ENCODE results near the gene P2RX7.
"Not testable (repeated sequence)": the region's sequence is repeated elsewhere in the genome, so short reads cannot be mapped to it uniquely, and the experiment has no call there.

Gene P2RX7

GRCh38 chr12:121228919-121229665 is 96.4 kb downstream of the P2RX7 start:
- no peak for TF ChIP-seq EZH2phosphoT487 (IDR thresholded peaks at IDR 0.05; ENCODE audit: low read length)
- TF ChIP-seq CTCF (IDR thresholded peaks at IDR 0.05; ENCODE audit: low read length), result no peak
- no peak for TF ChIP-seq EZH2 (optimal IDR thresholded peaks at IDR 0.05; ENCODE audit: low read depth, low read length)
- Histone ChIP-seq H3K4me1 (ENCODE audit: low read length) (0 out of 2 replicates have a peak, but pooled peaks cover 4% of the 10 kb centered on the region), H3K36me3 (replicated peaks; ENCODE audit: insufficient read depth, low read length) (no peaks in the 10 kb centered on the region), H4K20me1 (ENCODE audit: insufficient read depth, low read length) (no peaks in the 10 kb centered on the region), H3K9ac (ENCODE audit: low read length) (no peak overlapping the region), H2AFZ (ENCODE audit: low read length) (no peak overlapping the region), H3K9me3 (replicated peaks; ENCODE audit: insufficient read depth, low read length) (no peaks in the 10 kb centered on the region), H3K4me2 (ENCODE audit: low read depth, low read length) (no peak overlapping the region), H3K27me3 (replicated peaks; ENCODE audit: insufficient read depth, low read length) (no peaks in the 10 kb centered on the region), H3K27ac (ENCODE audit: low read length) (no peak overlapping the region), H3K9me2 (replicated peaks; ENCODE audit: insufficient read depth, low read length) (no peaks in the 10 kb centered on the region), H3K79me2 (ENCODE audit: low read length) (no peaks in the 10 kb centered on the region), H3K4me3 (ENCODE audit: low read length) (no peak overlapping the region), H3F3A (ENCODE audit: insufficient read depth, low read length) (peaks cover 3% of the 10 kb centered on the region; the same call in 1 of the 2 replicates)
- no peak for DNase-seq

GRCh38 chr12:121229826-121230537 is 97.3 kb downstream of the P2RX7 start:
- not testable (repeated sequence) for H2AFZ ChIP-seq (ENCODE audit: low read length); H3K4me2 ChIP-seq (ENCODE audit: low read depth, low read length); H3K9me3 ChIP-seq (replicated peaks; ENCODE audit: insufficient read depth, low read length); DNase-seq; H3K9me2 ChIP-seq (replicated peaks; ENCODE audit: insufficient read depth, low read length); H4K20me1 ChIP-seq (ENCODE audit: insufficient read depth, low read length); H3K27me3 ChIP-seq (replicated peaks; ENCODE audit: insufficient read depth, low read length); H3K4me3 ChIP-seq (ENCODE audit: low read length); H3K27ac ChIP-seq (ENCODE audit: low read length); H3K4me1 ChIP-seq (ENCODE audit: low read length); H3K9ac ChIP-seq (ENCODE audit: low read length); H3F3A ChIP-seq (ENCODE audit: insufficient read depth, low read length); H3K36me3 ChIP-seq (replicated peaks; ENCODE audit: insufficient read depth, low read length); H3K79me2 ChIP-seq (ENCODE audit: low read length)
- TF ChIP-seq CTCF (IDR thresholded peaks at IDR 0.05; ENCODE audit: low read length), result peak; percentile 51

- H3K4me3 ChIP-seq (ENCODE audit: low read length), result no peak overlapping the region
- no peaks in the 10 kb centered on the region for H3K9me3 ChIP-seq (replicated peaks; ENCODE audit: insufficient read depth, low read length)
- no peaks in the 10 kb centered on the region for H4K20me1 ChIP-seq (ENCODE audit: insufficient read depth, low read length)
- H3K9me2 ChIP-seq (replicated peaks; ENCODE audit: insufficient read depth, low read length), result no peaks in the 10 kb centered on the region
- H3F3A ChIP-seq (ENCODE audit: insufficient read depth, low read length), result peaks cover 3% of the 10 kb centered on the region; the same call in 1 of the 2 replicates
- no peak overlapping the region for H3K9ac ChIP-seq (ENCODE audit: low read length)
- H3K4me2 ChIP-seq (ENCODE audit: low read depth, low read length), result no peak overlapping the region
- no peak overlapping the region for H2AFZ ChIP-seq (ENCODE audit: low read length)
- TF ChIP-seq EZH2 (optimal IDR thresholded peaks at IDR 0.05; ENCODE audit: low read depth, low read length), result no peak
- H3K79me2 ChIP-seq (ENCODE audit: low read length), result no peaks in the 10 kb centered on the region
- H3K4me1 ChIP-seq (ENCODE audit: low read length), result 0 out of 2 replicates have a peak, but pooled peaks cover 4% of the 10 kb centered on the region
- DNase-seq, result no peak
- H3K27me3 ChIP-seq (replicated peaks; ENCODE audit: insufficient read depth, low read length), result no peaks in the 10 kb centered on the region
- H3K36me3 ChIP-seq (replicated peaks; ENCODE audit: insufficient read depth, low read length), result no peaks in the 10 kb centered on the region
- H3K27ac ChIP-seq (ENCODE audit: low read length), result no peak overlapping the region
These were observed 97.8 kb downstream of the P2RX7 start for GRCh38 chr12:121230538-121230907.

GRCh38 chr12:121232163-121232562 is 99.5 kb downstream of the P2RX7 start:
- Histone ChIP-seq H3K9me2 (replicated peaks; ENCODE audit: insufficient read depth, low read length) (no peaks in the 10 kb centered on the region), H3K4me3 (ENCODE audit: low read length) (no peak overlapping the region), H2AFZ (ENCODE audit: low read length) (no peak overlapping the region), H3K36me3 (replicated peaks; ENCODE audit: insufficient read depth, low read length) (no peaks in the 10 kb centered on the region), H3K27me3 (replicated peaks; ENCODE audit: insufficient read depth, low read length) (no peaks in the 10 kb centered on the region), H4K20me1 (ENCODE audit: insufficient read depth, low read length) (no peaks in the 10 kb centered on the region), H3K4me1 (ENCODE audit: low read length) (no peaks in the 10 kb centered on the region), H3K4me2 (ENCODE audit: low read depth, low read length) (no peak overlapping the region), H3K79me2 (ENCODE audit: low read length) (no peaks in the 10 kb centered on the region), H3K9ac (ENCODE audit: low read length) (no peak overlapping the region), H3K9me3 (replicated peaks; ENCODE audit: insufficient read depth, low read length) (no peaks in the 10 kb centered on the region), H3F3A (ENCODE audit: insufficient read depth, low read length) (peaks cover under 1% of the 10 kb centered on the region; the same call in 1 of the 2 replicates), H3K27ac (ENCODE audit: low read length) (no peak overlapping the region)
- no peak for TF ChIP-seq EZH2phosphoT487 (IDR thresholded peaks at IDR 0.05; ENCODE audit: low read length)
- TF ChIP-seq CTCF (IDR thresholded peaks at IDR 0.05; ENCODE audit: low read length), result no peak
- TF ChIP-seq EZH2 (optimal IDR thresholded peaks at IDR 0.05; ENCODE audit: low read depth, low read length), result no peak
- no peak for DNase-seq
